ENCODE measurements around the gene SRRM5. TPM values are rescaled to one million over a fixed set of nuclear protein-coding genes. Genes with fewer than 3 reads are reported as not detected.

Gene SRRM5
- total and polyA plus RNA-seq, 2 experiments from 2014 or later, result 0.08 TPM; not detected in 1

GRCh38 chr19:43589277-43589676 is 22.6 kb upstream of the SRRM5 start:
- H3K4me2 ChIP-seq, result no peak overlapping the region
- Mint-ChIP-seq H3K9me3 (no peaks in the 10 kb centered on the region; the same call in 2 of the 3 replicates), H3K27me3 (ENCODE audit: insufficient read depth, low read depth, poor library complexity) (peaks cover 3% of the 10 kb centered on the region), H3K27ac (no peak overlapping the region), H3K36me3 (ENCODE audit: low read depth) (peaks cover 36% of the 10 kb centered on the region), H3K4me3 (no peak overlapping the region), H3K4me1 (peaks cover 7% of the 10 kb centered on the region; the same call in 1 of the 3 replicates)
- peaks cover 4% of the 10 kb centered on the region; the same call in 1 of the 2 replicates for H3K79me2 ChIP-seq (replicated peaks; ENCODE audit: insufficient read depth)
- peaks cover 13% of the 10 kb centered on the region; the same call in 1 of the 2 replicates for H4K20me1 ChIP-seq (replicated peaks; ENCODE audit: insufficient read depth)
- ATAC-seq (no peak), DNase-seq (ENCODE audit: low spot score) (no peak)
- no peaks in the 10 kb centered on the region for H3K4me1 ChIP-seq (ENCODE audit: insufficient read depth)
- no peak overlapping the region for H3K27ac ChIP-seq (ENCODE audit: low read depth)
- no peaks in the 10 kb centered on the region for H3K27me3 ChIP-seq (ENCODE audit: insufficient read depth)
- no peak overlapping the region for H2AFZ ChIP-seq
- H3K36me3 ChIP-seq (ENCODE audit: insufficient read depth), result peaks cover 7% of the 10 kb centered on the region; the same call in 1 of the 2 replicates
- no peak overlapping the region for H3K4me3 ChIP-seq
- H3F3A ChIP-seq (replicated peaks; ENCODE audit: low read depth), result 0 out of 2 replicates have a peak, but pooled peaks cover 4% of the 10 kb centered on the region
- no peaks in the 10 kb centered on the region for H3K9me2 ChIP-seq (ENCODE audit: insufficient read depth)
- TF ChIP-seq EZH2 (IDR thresholded peaks at IDR 0.05; ENCODE audit: low read depth, unreplicated experiment) (no peak), REST (IDR thresholded peaks at IDR 0.05; ENCODE audit: unreplicated experiment) (no peak), NANOG (IDR thresholded peaks at IDR 0.05; ENCODE audit: borderline replicate concordance) (no peak), POLR2AphosphoS5 (IDR thresholded peaks at IDR 0.05; ENCODE audit: low read depth) (no peak), CREB1 (CRISPR knock-in tag; IDR thresholded peaks at IDR 0.05; ENCODE audit: low read depth) (no peak), ETS1 (IDR thresholded peaks at IDR 0.05) (no peak), CTCF (conservative IDR thresholded peaks at IDR 0.05; ENCODE audit: low read depth in 2 of 2) (no peak), STAT1 (IDR thresholded peaks at IDR 0.05; ENCODE audit: unreplicated experiment) (no peak), ZNF462 (CRISPR knock-in tag; IDR thresholded peaks at IDR 0.05) (no peak), JUNB (IDR thresholded peaks at IDR 0.05; ENCODE audit: unreplicated experiment) (no peak), ZNF331 (CRISPR knock-in tag; IDR thresholded peaks at IDR 0.05; ENCODE audit: low read depth) (no peak), EZH2phosphoT487 (IDR thresholded peaks at IDR 0.05; ENCODE audit: unreplicated experiment) (no peak), ZNF114 (CRISPR knock-in tag; IDR thresholded peaks at IDR 0.05) (no peak)
